Natural killer cell treated with Interleukin-12 subunit alpha and Interleukin-12 subunit beta and Interleukin-15 and Interleukin-18, amount 100 ng/mL, for 72 hours (primary cell): ENCODE results near the gene PVR. TPM values are rescaled to one million over a fixed set of nuclear protein-coding genes. Genes with fewer than 3 reads are reported as not detected.
A peak's percentile ranks its signal among the peaks of the same experiment; 100 is the strongest.
"Not testable (repeated sequence)": the region's sequence is repeated elsewhere in the genome, so short reads cannot be mapped to it uniquely, and the experiment has no call there.

Experiments used
- ATAC-seq, 2 donors: fragments of 150-1000 bp; cut with Tn5 transposase in 1 of 2; sonication (Bioruptor Pico), chemical (Tn5 transposase) in 1 of 2; 2 replicates each; pipeline ENCODE4 v1.10.0; 2021
- DNase-seq: peaks from one replicate; pipeline ENCODE4 v3.0.0; 2022; ENCODE audit warnings: low spot score
- H3K27ac Mint-ChIP-seq, 2 donors: 1 replicate in 1 of 2; 2 replicates in 1 of 2; pipeline ENCODE4 v1.8.0; 2022; ENCODE audit warnings: mixed read lengths in 2 of 2, mild to moderate bottlenecking in 1 of 2, moderate library complexity in 1 of 2
- H3K27me3 Mint-ChIP-seq, 2 donors: 1 replicate in 1 of 2; 2 replicates in 1 of 2; pipeline ENCODE4 v1.8.0; 2022; ENCODE audit warnings: mixed read lengths in 2 of 2
- H3K36me3 Mint-ChIP-seq: one replicate; pipeline ENCODE4 v1.8.0; 2022; ENCODE audit warnings: mixed read lengths
- H3K4me1 Mint-ChIP-seq, 2 donors: 1 replicate in 1 of 2; 2 replicates in 1 of 2; pipeline ENCODE4 v1.8.0; 2022; ENCODE audit warnings: low read depth in 2 of 2, mixed read lengths in 2 of 2, mild to moderate bottlenecking in 1 of 2
- H3K4me3 Mint-ChIP-seq: one replicate; pipeline ENCODE4 v1.8.0; 2022; ENCODE audit warnings: mixed read lengths
- H3K9me3 Mint-ChIP-seq: 2 replicates; pipeline ENCODE4 v1.8.0; 2022; ENCODE audit warnings: mixed read lengths
- total RNA-seq, 2 donors: library from RNA; stranded (reverse); gene quantifications; one replicate each; pipeline ENCODE4 v1.2.3, GENCODE V29; 2022

PVR gene
- total RNA-seq, 2 donors from 2014 or later = 11.7 to 20.3 TPM

DNA sequence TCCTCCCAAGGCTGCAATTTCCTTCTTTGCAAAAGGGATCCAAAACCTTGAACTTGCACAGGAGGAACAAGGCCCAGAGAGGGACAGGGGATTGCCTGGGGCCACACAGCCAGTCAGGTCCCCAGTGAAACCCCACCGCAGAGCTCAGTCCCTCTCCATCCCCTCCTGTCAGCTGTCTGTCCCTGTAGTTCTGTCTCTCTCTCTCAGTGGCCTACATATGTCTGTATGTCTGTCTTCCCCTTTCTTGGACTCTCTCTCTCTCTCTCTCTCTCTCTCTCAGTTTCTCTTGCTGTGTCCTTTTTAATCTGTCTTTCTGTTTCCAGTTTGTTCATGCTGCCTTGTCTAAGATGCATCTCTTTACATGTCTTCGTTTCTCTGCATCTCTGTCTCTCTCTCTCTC, 39.1 kb downstream of the PVR start:
- DNase-seq (no peak), ATAC-seq (no peak)
- Mint-ChIP-seq H3K27ac (no peak overlapping the region), H3K27me3 (peaks cover 8 to 17% of the 10 kb centered on the region in 2 donors), H3K9me3 (no peaks in the 10 kb centered on the region), H3K36me3 (no peaks in the 10 kb centered on the region), H3K4me3 (no peak overlapping the region), H3K4me1 (peaks cover 4 to 5% of the 10 kb centered on the region in 2 donors)

- ATAC-seq (peak in 1 of 2 donors; percentile 18), DNase-seq (no peak)
- Mint-ChIP-seq H3K4me1 (peaks cover 4 to 5% of the 10 kb centered on the region in 2 donors), H3K9me3 (no peaks in the 10 kb centered on the region), H3K36me3 (no peaks in the 10 kb centered on the region), H3K27me3 (peaks cover 11 to 20% of the 10 kb centered on the region in 2 donors), H3K27ac (no peak overlapping the region), H3K4me3 (no peak overlapping the region)
Observed at GRCh38 chr19:44683434-44684210, 39.9 kb downstream of the PVR start.

DNA sequence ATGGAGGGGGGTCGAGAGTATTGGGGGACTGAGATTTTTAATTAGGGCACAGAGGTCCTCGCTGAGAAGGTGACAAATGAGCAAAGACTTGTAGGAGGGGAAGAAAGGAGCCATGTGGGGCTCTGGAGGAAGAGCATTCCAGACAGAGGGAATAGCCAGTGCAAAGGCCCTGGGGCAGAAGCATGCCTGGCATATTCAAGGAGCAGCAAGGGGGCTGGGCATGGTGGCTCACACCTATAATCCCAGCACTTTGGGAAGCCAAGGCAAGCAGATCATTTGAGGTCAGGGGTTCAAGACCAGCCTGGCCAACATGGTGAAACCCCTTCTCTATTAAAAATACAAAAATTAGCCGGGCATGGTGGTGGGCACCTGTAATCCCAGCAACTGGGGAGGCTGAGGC, 40.7 kb downstream of the PVR start:
- not testable (repeated sequence) for DNase-seq, H3K36me3 Mint-ChIP-seq, H3K4me3 Mint-ChIP-seq, ATAC-seq, H3K27ac Mint-ChIP-seq, H3K9me3 Mint-ChIP-seq
- peaks cover 13 to 20% of the 10 kb centered on the region in 2 donors for H3K27me3 Mint-ChIP-seq
- H3K4me1 Mint-ChIP-seq = peaks cover 9 to 11% of the 10 kb centered on the region in 2 donors

DNA sequence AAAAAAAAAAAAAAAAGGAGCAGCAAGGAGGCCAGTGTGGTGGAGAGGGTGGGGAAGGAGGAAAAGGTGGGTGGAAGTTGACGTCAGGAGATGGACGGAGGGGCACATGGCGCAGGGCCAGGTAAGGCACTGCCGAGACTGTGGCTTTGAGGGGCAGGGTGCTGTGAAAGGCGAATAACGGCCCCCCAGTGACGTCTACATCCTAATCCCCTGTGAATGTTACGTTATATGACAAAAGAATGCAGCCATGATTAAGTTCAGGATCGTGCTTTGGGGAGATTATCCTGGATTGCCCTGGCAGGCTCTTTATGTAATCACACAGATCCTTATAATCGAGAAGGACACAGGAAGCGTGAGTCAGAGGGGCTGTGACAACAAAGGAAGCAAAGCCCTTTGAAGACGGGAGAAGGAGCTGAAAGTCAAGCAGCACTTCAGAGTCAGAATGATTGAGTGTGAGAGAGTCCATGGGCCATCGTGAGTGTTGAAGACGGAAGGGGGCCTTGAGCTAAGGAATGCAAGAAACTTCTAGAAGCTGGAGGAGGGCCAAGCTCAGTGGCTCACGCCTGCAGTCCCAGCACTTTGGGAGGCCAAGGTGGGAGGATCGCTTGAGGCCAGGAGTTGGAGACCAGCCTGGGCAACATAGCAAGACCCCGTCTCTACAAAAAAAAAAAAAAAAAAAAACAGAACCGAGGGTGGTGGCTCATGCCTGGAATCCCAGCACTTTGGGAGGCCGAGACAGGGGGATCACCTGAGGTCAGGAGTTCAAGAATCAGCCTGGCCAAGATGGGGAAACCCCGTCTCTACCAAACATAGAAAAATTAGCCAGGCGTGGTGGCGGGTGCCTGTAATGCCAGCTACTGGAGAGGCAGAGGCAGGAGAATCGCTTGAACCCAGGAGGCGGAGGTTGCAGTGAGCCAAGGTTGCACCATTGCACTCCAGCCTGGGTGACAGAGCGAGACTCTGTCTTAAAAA, 41.5 kb downstream of the PVR start:
- H3K9me3 Mint-ChIP-seq = no peaks in the 10 kb centered on the region
- peaks cover 13 to 20% of the 10 kb centered on the region in 2 donors for H3K27me3 Mint-ChIP-seq
- ATAC-seq = no peak
- no peak for DNase-seq
- H3K27ac Mint-ChIP-seq = no peak overlapping the region
- H3K4me1 Mint-ChIP-seq = peaks cover 16 to 18% of the 10 kb centered on the region in 2 donors
- no peak overlapping the region for H3K4me3 Mint-ChIP-seq
- H3K36me3 Mint-ChIP-seq = no peaks in the 10 kb centered on the region

DNA sequence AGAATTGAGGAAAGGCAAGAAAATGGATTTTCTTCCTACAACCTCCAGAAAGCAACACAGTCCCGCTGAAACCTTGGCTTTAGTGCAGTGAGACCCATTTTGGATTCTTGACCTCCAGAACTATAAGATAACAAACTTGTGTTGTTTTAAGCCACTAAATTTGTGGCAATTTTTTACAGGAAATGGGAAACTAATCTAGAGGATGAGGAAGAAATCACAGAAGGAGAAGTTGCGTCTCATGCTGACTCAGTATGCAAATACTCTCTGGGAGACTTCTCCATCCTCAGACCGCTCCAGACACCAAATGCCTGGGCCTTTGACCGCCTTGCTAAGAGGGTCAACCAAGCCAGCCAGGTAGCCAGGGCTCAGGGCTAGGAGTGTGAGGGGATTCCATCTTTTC, 42.2 kb downstream of the PVR start:
- DNase-seq (no peak), ATAC-seq (no peak)
- Mint-ChIP-seq H3K4me1 (peaks cover 16 to 18% of the 10 kb centered on the region in 2 donors), H3K27me3 (peaks cover 13 to 20% of the 10 kb centered on the region in 2 donors), H3K4me3 (no peak overlapping the region), H3K9me3 (no peaks in the 10 kb centered on the region), H3K27ac (no peak overlapping the region), H3K36me3 (no peaks in the 10 kb centered on the region)

- DNase-seq = no peak
- Mint-ChIP-seq H3K4me1 (peaks cover 19 to 21% of the 10 kb centered on the region in 2 donors), H3K27ac (no peak overlapping the region), H3K4me3 (no peak overlapping the region), H3K36me3 (no peaks in the 10 kb centered on the region), H3K9me3 (no peaks in the 10 kb centered on the region), H3K27me3 (peaks cover 13 to 20% of the 10 kb centered on the region in 2 donors)
- no peak for ATAC-seq
Observed at GRCh38 chr19:44686896-44687295, 43.2 kb downstream of the PVR start.

- H3K4me1 Mint-ChIP-seq = peaks cover 29% of the 10 kb centered on the region in 2 donors
- H3K27ac Mint-ChIP-seq = no peak overlapping the region
- no peaks in the 10 kb centered on the region for H3K9me3 Mint-ChIP-seq
- H3K4me3 Mint-ChIP-seq = no peak overlapping the region
- DNase-seq (no peak), ATAC-seq (no peak)
- H3K27me3 Mint-ChIP-seq = peaks cover 13 to 17% of the 10 kb centered on the region in 2 donors
- H3K36me3 Mint-ChIP-seq = no peaks in the 10 kb centered on the region
Observed at GRCh38 chr19:44687888-44688287, 44.2 kb downstream of the PVR start.

DNA sequence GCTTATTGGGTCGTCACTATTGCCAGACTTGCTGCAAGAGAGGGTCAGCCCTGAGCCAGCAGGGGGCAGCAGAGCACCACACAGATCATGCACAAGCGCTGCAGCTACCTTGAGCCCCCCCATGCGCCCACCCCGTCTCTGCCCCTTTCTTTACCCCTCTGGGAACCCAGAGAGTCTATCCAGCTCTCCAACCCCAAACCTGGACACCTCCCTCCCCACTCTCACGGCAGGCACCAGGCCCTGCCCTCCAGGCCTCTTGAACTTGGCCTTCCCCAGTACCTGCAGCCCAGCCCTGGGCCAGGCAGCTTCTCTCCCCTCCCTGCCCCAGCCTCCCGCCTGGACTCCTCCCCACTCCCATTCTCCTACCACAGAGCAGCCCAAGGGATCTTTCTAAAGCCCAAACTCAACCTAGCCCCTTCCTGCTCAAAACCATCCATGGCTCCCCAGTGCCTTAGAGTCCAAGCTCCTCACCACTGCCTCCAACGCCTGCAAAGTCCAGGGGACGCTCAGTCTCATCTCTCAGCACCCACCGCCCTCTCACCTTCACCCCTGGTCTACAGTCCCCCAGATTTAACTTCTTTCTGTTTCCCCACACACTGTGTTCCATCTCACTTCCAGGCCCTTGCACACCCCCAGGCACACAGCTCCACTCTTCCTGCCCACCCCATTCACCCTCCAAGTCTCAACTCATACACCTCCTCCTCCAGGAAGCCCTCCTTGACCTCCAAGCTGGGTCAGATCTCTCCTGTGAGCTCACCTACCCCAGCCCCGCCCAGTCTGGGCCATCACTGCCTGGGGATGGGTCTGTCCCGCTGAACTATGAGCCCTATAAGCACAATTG, 45.8 kb downstream of the PVR start:
- ATAC-seq (peak; percentile 42 to 58), DNase-seq (no peak)
- peak overlapping the region in 1 of 2 donors; percentile 64 for H3K27ac Mint-ChIP-seq
- H3K36me3 Mint-ChIP-seq = no peaks in the 10 kb centered on the region
- peaks cover 13 to 16% of the 10 kb centered on the region in 2 donors for H3K27me3 Mint-ChIP-seq
- peaks cover 31 to 36% of the 10 kb centered on the region in 2 donors for H3K4me1 Mint-ChIP-seq
- no peaks in the 10 kb centered on the region for H3K9me3 Mint-ChIP-seq
- no peak overlapping the region for H3K4me3 Mint-ChIP-seq

DNA sequence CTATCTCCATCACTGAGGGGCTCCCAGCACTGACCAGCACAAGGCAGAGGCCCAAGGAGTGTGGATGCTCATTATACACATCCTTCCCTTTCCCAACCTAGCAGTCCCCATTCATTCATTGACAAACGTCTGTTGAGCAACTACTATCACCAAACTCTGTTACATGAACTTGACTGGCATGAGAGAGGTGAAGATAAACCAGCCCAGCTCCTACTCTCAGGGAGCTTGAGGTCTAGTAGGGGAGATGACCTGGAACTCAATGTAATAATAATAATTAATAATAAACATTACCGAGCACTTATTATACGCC, 46.4 kb downstream of the PVR start:
- peaks cover 13% of the 10 kb centered on the region in 2 donors for H3K27me3 Mint-ChIP-seq
- DNase-seq (no peak), ATAC-seq (no peak)
- H3K9me3 Mint-ChIP-seq = no peaks in the 10 kb centered on the region
- H3K4me1 Mint-ChIP-seq = peaks cover 28 to 33% of the 10 kb centered on the region in 2 donors
- H3K27ac Mint-ChIP-seq = peak overlapping the region in 1 of 2 donors; percentile 64
- no peaks in the 10 kb centered on the region for H3K36me3 Mint-ChIP-seq
- no peak overlapping the region for H3K4me3 Mint-ChIP-seq

DNA sequence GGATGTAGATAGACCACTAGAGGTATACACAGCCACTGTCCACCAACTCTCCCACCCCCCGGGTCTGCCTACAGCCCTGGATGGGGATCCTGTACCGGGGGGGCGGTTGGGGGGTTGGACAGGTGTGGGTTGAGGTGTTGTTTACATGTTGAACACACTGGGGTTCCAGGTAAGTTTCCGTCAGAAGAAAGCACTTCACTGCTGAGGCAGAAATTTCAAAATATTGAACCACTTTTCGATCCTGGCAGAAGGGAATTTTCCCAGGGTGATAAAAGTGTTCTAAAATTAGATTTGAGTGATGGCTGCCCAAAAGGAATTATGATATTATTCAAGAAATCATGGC, 48.6 kb downstream of the PVR start:
- Mint-ChIP-seq H3K27me3 (peaks cover 12 to 13% of the 10 kb centered on the region in 2 donors), H3K4me3 (peak overlapping the region; percentile 70), H3K9me3 (no peaks in the 10 kb centered on the region), H3K4me1 (peaks cover 27 to 30% of the 10 kb centered on the region in 2 donors), H3K36me3 (no peaks in the 10 kb centered on the region), H3K27ac (peak overlapping the region in 1 of 2 donors; percentile 75)
- no peak for ATAC-seq
- no peak for DNase-seq

DNA sequence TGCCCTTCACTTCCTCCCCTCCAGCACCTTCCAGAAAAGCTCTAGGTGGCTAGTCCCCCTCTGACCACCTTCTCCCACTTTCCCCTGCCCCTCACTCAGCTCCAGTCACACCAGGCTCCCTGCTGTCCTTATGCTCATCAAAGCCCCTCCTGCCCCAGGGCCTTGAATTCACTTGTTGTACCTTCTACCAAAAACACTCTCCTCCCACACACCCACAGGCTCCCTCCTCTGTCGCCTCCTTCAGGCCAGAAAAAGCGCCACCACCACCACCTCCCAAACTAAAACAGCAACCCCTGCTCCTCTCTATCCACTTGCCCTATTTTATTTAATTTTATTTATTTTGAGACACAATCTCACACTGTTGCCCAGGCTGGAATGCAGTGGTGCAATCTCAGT, 50.5 kb downstream of the PVR start:
- Mint-ChIP-seq H3K4me3 (no peak overlapping the region), H3K9me3 (no peaks in the 10 kb centered on the region), H3K4me1 (peaks cover 23 to 27% of the 10 kb centered on the region in 2 donors), H3K36me3 (no peaks in the 10 kb centered on the region), H3K27ac (peak overlapping the region in 1 of 2 donors; percentile 70), H3K27me3 (peaks cover 9 to 14% of the 10 kb centered on the region in 2 donors)
- ATAC-seq = no peak
- DNase-seq = no peak

DNA sequence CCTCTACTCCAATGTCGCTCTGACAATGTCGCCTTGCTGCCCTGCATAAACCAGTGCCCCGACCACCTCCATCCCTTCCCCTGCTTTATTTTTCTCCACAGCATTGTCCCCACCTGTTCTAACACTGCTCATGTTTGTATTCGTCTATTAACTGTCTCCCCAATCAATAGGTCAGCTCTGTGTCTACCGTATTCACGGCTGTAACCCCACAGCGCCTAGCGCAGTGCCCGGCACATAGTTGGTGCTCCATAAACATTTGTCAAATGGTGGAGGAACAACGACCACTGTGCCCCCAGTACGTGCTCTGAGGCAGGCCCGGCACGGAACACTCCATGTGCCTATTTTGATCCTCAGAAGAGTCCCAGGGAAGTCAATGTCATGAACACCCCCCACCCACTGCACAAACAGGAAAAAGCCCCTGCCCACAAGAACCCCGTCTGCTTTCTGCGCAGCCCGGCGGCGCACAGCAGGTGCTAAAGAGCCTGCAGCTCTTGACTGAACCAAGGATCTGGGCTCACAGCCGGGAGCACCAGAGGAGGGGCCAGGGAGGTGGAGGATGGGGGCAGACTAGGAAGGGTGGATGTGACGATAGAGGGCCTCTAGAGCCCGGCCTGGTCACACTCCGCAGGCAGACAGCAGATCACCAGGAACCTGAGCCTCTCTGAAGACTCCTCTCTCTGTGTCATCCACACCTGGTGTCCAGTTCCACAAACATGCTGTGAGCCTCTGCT, 53.4 kb downstream of the PVR start:
- H3K4me1 Mint-ChIP-seq = peaks cover 9 to 13% of the 10 kb centered on the region in 2 donors

GRCh38 chr19:44697670-44698034, 53.9 kb downstream of the PVR start:
- Mint-ChIP-seq H3K4me1 (peaks cover 3 to 9% of the 10 kb centered on the region in 2 donors), H3K36me3 (no peaks in the 10 kb centered on the region), H3K9me3 (no peaks in the 10 kb centered on the region), H3K4me3 (no peak overlapping the region), H3K27ac (peak overlapping the region in 1 of 2 donors; percentile 68), H3K27me3 (peaks cover 9 to 14% of the 10 kb centered on the region in 2 donors)
- no peak for DNase-seq
- ATAC-seq = peak; percentile 32 to 33

More for the DNA sequence above, 53.4 kb downstream of the PVR start:
- Mint-ChIP-seq H3K27ac (peak overlapping the region in 1 of 2 donors; percentile 68), H3K4me3 (no peak overlapping the region), H3K9me3 (no peaks in the 10 kb centered on the region), H3K27me3 (peaks cover 9 to 14% of the 10 kb centered on the region in 2 donors), H3K36me3 (no peaks in the 10 kb centered on the region)
- ATAC-seq (no peak), DNase-seq (no peak)
